B cell (primary cell): ENCODE results near the gene TAS2R5. TPM values are rescaled to one million over a fixed set of nuclear protein-coding genes. Genes with fewer than 3 reads are reported as not detected.
"Not testable (repeated sequence)": the region's sequence is repeated elsewhere in the genome, so short reads cannot be mapped to it uniquely, and the experiment has no call there.

Source experiments
- ATAC-seq: fragments of 200-7000 bp; cut with Tn5 transposase; one replicate; pipeline ENCODE4 v1.10.0; 2021; ENCODE audit warnings: low read depth, mild to moderate bottlenecking, moderate number of reproducible peaks, moderate library complexity
- CTCF ChIA-PET: fragments of 350-600 bp; sonication (Branson Sonifier 250); formaldehyde crosslinking; loops from one replicate; lab custom pipeline; 2021; ENCODE audit warnings: antibody characterized with exemption, inconsistent platforms; lab: Charles Lee
- POLR2A ChIA-PET: fragments of 350-600 bp; sonication (Branson Sonifier 250); formaldehyde crosslinking; loops from one replicate; lab custom pipeline; 2021; ENCODE audit warnings: antibody characterized with exemption; lab: Charles Lee
- DNase-seq: peaks from one replicate; pipeline ENCODE4 v3.0.0; 2013
- H2AFZ ChIP-seq: 2 replicates; pipeline ENCODE4 v1.6.1; 2012; ENCODE audit warnings: mild to moderate bottlenecking, low read depth, low read length; ENCODE audit not compliant: insufficient read depth, poor library complexity, severe bottlenecking
- H3K27ac ChIP-seq, 2 donors: 1 replicate in 1 of 2; 2 replicates in 1 of 2; pipeline ENCODE4 v1.5.1; 2012 to 2013; ENCODE audit warnings: low read length in 2 of 2, mild to moderate bottlenecking in 2 of 2, moderate library complexity in 1 of 2
- H3K27me3 ChIP-seq, 4 experiments: fragments of 200-600 bp in 1 of 4; sonication (generic) in 1 of 4; replicated peaks in 1 of 4; 1 replicate in 2 of 4; 2 replicates in 2 of 4; pipeline versions ENCODE4 v1.6.1 to v1.7.0; 2013 to 2016; ENCODE audit warnings: low read length in 3 of 4, mild to moderate bottlenecking in 2 of 4, mixed read lengths in 1 of 4, moderate library complexity in 1 of 4; ENCODE audit not compliant: insufficient read depth in 4 of 4, control insufficient read depth in 3 of 4; ENCODE audit errors: control extremely low read depth in 1 of 4
- H3K36me3 ChIP-seq, 2 experiments: replicated peaks in 1 of 2; 1 replicate in 1 of 2; 2 replicates in 1 of 2; pipeline versions ENCODE4 v1.6.1 to v1.7.1; 2013; ENCODE audit warnings: low read length in 1 of 2; ENCODE audit not compliant: insufficient read depth in 2 of 2, control insufficient read depth in 1 of 2; ENCODE audit errors: control extremely low read depth in 1 of 2, extremely low read depth in 1 of 2
- H3K4me1 ChIP-seq, 2 donors: fragments of 200-600 bp in 1 of 2; sonication (generic) in 1 of 2; 1 replicate in 1 of 2; 2 replicates in 1 of 2; pipeline versions ENCODE4 v1.5.1 to v1.6.1; 2013 to 2017; ENCODE audit warnings: low read length in 2 of 2; ENCODE audit not compliant: control insufficient read depth in 2 of 2, insufficient read depth in 2 of 2
- H3K4me2 ChIP-seq: replicated peaks from 2 replicates; pipeline ENCODE3; 2012; ENCODE audit warnings: mild to moderate bottlenecking, low read depth, low read length; ENCODE audit not compliant: poor library complexity, severe bottlenecking
- H3K4me3 ChIP-seq, 5 experiments: fragments of 200-600 bp in 1 of 5; sonication (generic) in 1 of 5; 1 replicate in 3 of 5; 2 replicates in 2 of 5; pipeline versions ENCODE4 v1.5.1 to v1.7.0; 2011 to 2016; ENCODE audit warnings: low read length in 4 of 5, mild to moderate bottlenecking in 4 of 5, low read depth in 2 of 5, control low read depth in 1 of 5, moderate library complexity in 1 of 5; ENCODE audit not compliant: insufficient read depth in 1 of 5; ENCODE audit errors: control extremely low read depth in 1 of 5, extremely low read depth in 1 of 5
- H3K79me2 ChIP-seq: fragments of 200-600 bp; sonication (generic); one replicate; pipeline ENCODE4 v1.6.0; 2016; ENCODE audit warnings: low read length; ENCODE audit not compliant: control insufficient read depth, insufficient read depth
- H3K9ac ChIP-seq: fragments of 200-600 bp; sonication (generic); 2 replicates; pipeline ENCODE4 v1.6.1; 2017; ENCODE audit warnings: mild to moderate bottlenecking, low read length, moderate library complexity
- H3K9me3 ChIP-seq, 3 donors: one replicate each; pipeline versions ENCODE4 v1.6.1 to v1.7.1; 2013; ENCODE audit warnings: low read length in 2 of 3; ENCODE audit not compliant: control insufficient read depth in 2 of 3, insufficient read depth in 1 of 3; ENCODE audit errors: control extremely low read depth in 1 of 3
- H4K20me1 ChIP-seq: 2 replicates; pipeline ENCODE4 v1.6.0; 2012; ENCODE audit warnings: mild to moderate bottlenecking, low read length; ENCODE audit not compliant: insufficient read depth, control insufficient read depth, poor library complexity, severe bottlenecking
- H3K27ac Mint-ChIP-seq: one replicate; pipeline ENCODE4 v1.8.0; 2021; ENCODE audit warnings: mixed read lengths
- H3K27me3 Mint-ChIP-seq: one replicate; pipeline ENCODE4 v1.8.0; 2021; ENCODE audit warnings: mixed read lengths
- H3K4me1 Mint-ChIP-seq: one replicate; pipeline ENCODE4 v1.8.0; 2021; ENCODE audit warnings: mixed read lengths
- H3K4me3 Mint-ChIP-seq: one replicate; pipeline ENCODE4 v1.8.0; 2021; ENCODE audit warnings: mixed read lengths
- H3K9me3 Mint-ChIP-seq: one replicate; pipeline ENCODE4 v1.8.0; 2022; ENCODE audit warnings: mixed read lengths; ENCODE audit not compliant: insufficient read depth
- EZH2 ChIP-seq: IDR thresholded peaks from 2 replicates; pipeline ENCODE4 v1.6.1; 2012; ENCODE audit warnings: borderline replicate concordance, low read depth, mild to moderate bottlenecking, moderate library complexity, low read length; ENCODE audit not compliant: insufficient read depth, poor library complexity, severe bottlenecking
- WGBS: methylation state at CpG from one replicate; pipeline ENCODE4 v1.1.5; 2013; ENCODE audit warnings: missing lambda C conversion rate; ENCODE audit not compliant: insufficient coverage; 5-methylcytosine and 5-hydroxymethylcytosine counted together
- intact Hi-C: fragments of 100-400 bp; cut with micrococcal nuclease; formaldehyde crosslinking; loops from one replicate; pipeline ENCODE4 v1.10.0; 2022
- polyA plus RNA-seq: library from polyadenylated mRNA; depleted of rRNA; stranded (reverse); fragments of >200 nt; gene quantifications from 2 replicates; pipeline ENCODE4 v1.2.3, GENCODE V29; 2012
- total RNA-seq, 2 donors: library from RNA; stranded (reverse); fragments of 120-200 nt in 1 of 2; gene quantifications; 1 replicate in 1 of 2; 2 replicates in 1 of 2; pipeline versions ENCODE4 v1.2.3 to v1.2.4, GENCODE V29; 2013 to 2022
- TF ChIP-seq, protein P1 (sequence below): fragments of 200-600 bp; IDR thresholded peaks from one replicate; pipeline ENCODE4 v1.8.0; 2022; ENCODE audit warnings: antibody characterized with exemption, mild to moderate bottlenecking

Gene TAS2R5
- total and polyA plus RNA-seq, 2 donors (not counting 1 experiment from before 2014, with no cell fraction given), result 1.3 to 3.6 TPM

DNA sequence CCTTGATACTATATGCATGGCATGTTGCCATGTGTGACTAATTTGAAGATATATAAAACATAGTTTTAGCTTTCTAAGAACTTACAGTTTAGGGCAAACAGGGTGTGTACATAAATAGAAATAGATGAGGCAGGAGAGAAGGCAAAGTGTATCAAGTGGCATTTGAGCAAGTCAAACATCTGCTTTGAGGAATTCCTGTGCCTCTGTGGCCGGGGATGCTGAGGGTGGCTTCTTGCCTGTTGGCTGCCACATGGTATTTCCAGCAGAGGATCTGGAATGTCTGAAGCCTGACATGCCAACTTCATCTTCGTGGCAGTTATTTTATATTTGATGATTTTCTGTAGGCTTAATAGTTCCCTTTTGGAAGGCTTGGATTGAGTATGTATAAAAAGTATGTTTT, 45.9 kb upstream of the TAS2R5 start:
- CTCF ChIA-PET, result no interaction called here
- WGBS, result 100% methylated on average over 1 of the region's 2 CpGs

DNA sequence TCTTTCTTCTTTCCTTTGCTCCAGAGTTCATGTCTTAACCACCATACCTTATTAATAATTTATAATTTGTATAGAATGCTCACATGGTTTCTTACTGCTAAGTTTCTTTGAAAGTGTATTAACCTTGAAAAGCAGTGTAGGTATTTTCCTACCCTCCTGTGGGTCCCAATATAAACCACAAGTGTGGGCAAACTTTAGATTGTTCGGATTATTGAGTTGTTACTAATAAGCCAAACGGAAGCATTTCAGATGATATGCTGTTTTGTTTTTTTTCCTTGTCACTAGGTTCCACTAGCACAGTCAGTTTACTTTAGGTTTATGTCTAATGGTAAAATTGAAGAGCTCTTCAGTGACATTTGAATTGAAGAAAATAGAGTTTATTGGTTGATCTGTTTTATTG, 41.6 kb upstream of the TAS2R5 start:
- H3K4me1 ChIP-seq, result no peaks in the 10 kb centered on the region
- CTCF ChIA-PET, result interaction anchor here (0.7 kb wide), 2 partner anchors 38 to 959 kb away, joined by 4 to 5 read pairs; no protein-coding TSS in a partner anchor
- H3K27me3 ChIP-seq, result no peaks in the 10 kb centered on the region
- no peak overlapping the region for H3K9ac ChIP-seq
- intact Hi-C loops, result no loop called here
- Mint-ChIP-seq H3K4me1 (no peaks in the 10 kb centered on the region), H3K27ac (no peak overlapping the region), H3K4me3 (no peak overlapping the region), H3K9me3 (peaks cover 10% of the 10 kb centered on the region), H3K27me3 (no peaks in the 10 kb centered on the region)
- WGBS, result no CpG with 5 or more reads among the region's 2 CpGs
- no peaks in the 10 kb centered on the region for H3K79me2 ChIP-seq
- no peak overlapping the region for H3K4me2 ChIP-seq
- H2AFZ ChIP-seq, result no peak overlapping the region
- H3K9me3 ChIP-seq, result peaks cover 8 to 22% (median 14%) of the 10 kb centered on the region in 3 donors
- DNase-seq (no peak), ATAC-seq (no peak)
- H3K4me3 ChIP-seq, result no peak overlapping the region
- no peak for TF ChIP-seq EZH2
- TF ChIP-seq, protein P1, sequence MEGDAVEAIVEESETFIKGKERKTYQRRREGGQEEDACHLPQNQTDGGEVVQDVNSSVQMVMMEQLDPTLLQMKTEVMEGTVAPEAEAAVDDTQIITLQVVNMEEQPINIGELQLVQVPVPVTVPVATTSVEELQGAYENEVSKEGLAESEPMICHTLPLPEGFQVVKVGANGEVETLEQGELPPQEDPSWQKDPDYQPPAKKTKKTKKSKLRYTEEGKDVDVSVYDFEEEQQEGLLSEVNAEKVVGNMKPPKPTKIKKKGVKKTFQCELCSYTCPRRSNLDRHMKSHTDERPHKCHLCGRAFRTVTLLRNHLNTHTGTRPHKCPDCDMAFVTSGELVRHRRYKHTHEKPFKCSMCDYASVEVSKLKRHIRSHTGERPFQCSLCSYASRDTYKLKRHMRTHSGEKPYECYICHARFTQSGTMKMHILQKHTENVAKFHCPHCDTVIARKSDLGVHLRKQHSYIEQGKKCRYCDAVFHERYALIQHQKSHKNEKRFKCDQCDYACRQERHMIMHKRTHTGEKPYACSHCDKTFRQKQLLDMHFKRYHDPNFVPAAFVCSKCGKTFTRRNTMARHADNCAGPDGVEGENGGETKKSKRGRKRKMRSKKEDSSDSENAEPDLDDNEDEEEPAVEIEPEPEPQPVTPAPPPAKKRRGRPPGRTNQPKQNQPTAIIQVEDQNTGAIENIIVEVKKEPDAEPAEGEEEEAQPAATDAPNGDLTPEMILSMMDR, result no peak
- no peak overlapping the region for H3K27ac ChIP-seq
- peaks cover 38 to 89% of the 10 kb centered on the region in 2 experiments for H3K36me3 ChIP-seq
- peaks cover 6% of the 10 kb centered on the region for H4K20me1 ChIP-seq
- POLR2A ChIA-PET, result no interaction called here

More for the DNA sequence above, 45.9 kb upstream of the TAS2R5 start:
- H3K4me3 ChIP-seq, result no peak overlapping the region
- intact Hi-C loops, result no loop called here
- Mint-ChIP-seq H3K4me1 (peaks cover 18% of the 10 kb centered on the region), H3K27ac (no peak overlapping the region), H3K4me3 (no peak overlapping the region), H3K27me3 (no peaks in the 10 kb centered on the region), H3K9me3 (no peaks in the 10 kb centered on the region)
- DNase-seq, result no peak
- no peak for TF ChIP-seq EZH2
- TF ChIP-seq, protein P1, result no peak
- H3K4me1 ChIP-seq, result peaks cover 8 to 9% of the 10 kb centered on the region in 2 donors
- no peak overlapping the region for H3K9ac ChIP-seq
- H4K20me1 ChIP-seq, result peaks cover 6% of the 10 kb centered on the region
- POLR2A ChIA-PET, result no interaction called here
- H3K79me2 ChIP-seq, result peaks cover 10% of the 10 kb centered on the region
- no peaks in the 10 kb centered on the region for H3K9me3 ChIP-seq
- H3K27ac ChIP-seq, result no peak overlapping the region
- H2AFZ ChIP-seq, result no peak overlapping the region
- H3K27me3 ChIP-seq, result no peaks in the 10 kb centered on the region
- ATAC-seq, result no peak
- peaks cover 27 to 78% of the 10 kb centered on the region in 2 experiments for H3K36me3 ChIP-seq
- H3K4me2 ChIP-seq, result no peak overlapping the region

DNA sequence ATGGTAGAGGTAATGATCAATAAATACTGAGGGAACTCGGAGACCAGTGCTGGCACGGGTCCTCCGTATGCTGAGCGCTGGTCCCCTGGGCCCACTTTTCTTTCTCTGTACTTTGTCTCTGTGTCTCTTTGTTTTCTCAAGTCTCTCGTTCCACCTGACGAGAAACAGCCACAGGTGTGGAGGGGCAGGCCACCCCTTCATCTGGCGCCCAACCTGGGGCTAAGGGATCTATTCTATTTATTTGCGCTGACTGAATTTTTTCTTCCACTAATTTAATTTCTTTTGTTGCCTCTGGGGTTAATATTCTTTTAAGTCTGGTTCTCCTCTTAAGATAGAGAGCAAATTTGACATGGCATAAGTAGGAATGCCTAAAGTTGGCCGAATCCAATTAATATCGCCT, 38.1 kb upstream of the TAS2R5 start:
- H3K4me2 ChIP-seq, POLR2A ChIA-PET, H3K4me1 ChIP-seq, H3K4me3 ChIP-seq, H4K20me1 ChIP-seq, CTCF ChIA-PET, H3K27me3 ChIP-seq, intact Hi-C loops, H3K4me1 Mint-ChIP-seq, H3K27ac ChIP-seq, H2AFZ ChIP-seq, H3K27ac Mint-ChIP-seq, DNase-seq, H3K9ac ChIP-seq, ATAC-seq, H3K27me3 Mint-ChIP-seq, H3K4me3 Mint-ChIP-seq, H3K79me2 ChIP-seq: not testable (repeated sequence)
- peaks cover 8 to 22% (median 14%) of the 10 kb centered on the region in 3 donors for H3K9me3 ChIP-seq
- WGBS, result 95% methylated on average over 3 of the region's 10 CpGs
- H3K36me3 ChIP-seq, result peaks cover 28 to 75% of the 10 kb centered on the region in 2 experiments
- H3K9me3 Mint-ChIP-seq, result peaks cover 10% of the 10 kb centered on the region
